ENCODE results near the gene FBN2.
"Not testable (repeated sequence)": the region's sequence is repeated elsewhere in the genome, so short reads cannot be mapped to it uniquely, and the experiment has no call there.

FBN2 gene

GRCh38 chr5:128519827-128520226 is 18.2 kb downstream of the FBN2 start:
- H3K9me3 Mint-ChIP-seq = no peaks in the 10 kb centered on the region
- H3K36me3 Mint-ChIP-seq (ENCODE audit: low read depth) = peaks cover 83% of the 10 kb centered on the region
- DNase-seq = no peak
- no peak for TF ChIP-seq CTCF (IDR thresholded peaks at IDR 0.05)
- no peaks in the 10 kb centered on the region for H3K4me1 Mint-ChIP-seq
- H3K27ac Mint-ChIP-seq = peak overlapping the region; percentile 27
- no peaks in the 10 kb centered on the region for H3K27me3 Mint-ChIP-seq (ENCODE audit: low read depth, poor library complexity)
- H3K4me3 Mint-ChIP-seq = no peak overlapping the region

- H3K36me3 Mint-ChIP-seq (ENCODE audit: low read depth) = peaks cover 77% of the 10 kb centered on the region
- no peak for DNase-seq
- H3K27me3 Mint-ChIP-seq (ENCODE audit: low read depth, poor library complexity) = no peaks in the 10 kb centered on the region
- H3K9me3 Mint-ChIP-seq = no peaks in the 10 kb centered on the region
- TF ChIP-seq CTCF (IDR thresholded peaks at IDR 0.05) = no peak
- no peak overlapping the region for H3K27ac Mint-ChIP-seq
- H3K4me3 Mint-ChIP-seq = no peak overlapping the region
- no peaks in the 10 kb centered on the region for H3K4me1 Mint-ChIP-seq
These were observed 21.1 kb downstream of the FBN2 start for GRCh38 chr5:128516978-128517377.

- no peak for TF ChIP-seq CTCF (IDR thresholded peaks at IDR 0.05)
- Mint-ChIP-seq H3K4me3 (no peak overlapping the region), H3K27me3 (ENCODE audit: low read depth, poor library complexity) (no peaks in the 10 kb centered on the region), H3K27ac (peak overlapping the region; percentile 30), H3K4me1 (no peaks in the 10 kb centered on the region), H3K36me3 (ENCODE audit: low read depth) (peaks cover 82% of the 10 kb centered on the region), H3K9me3 (peaks cover 11% of the 10 kb centered on the region)
- no peak for DNase-seq
These were observed 24.2 kb downstream of the FBN2 start for GRCh38 chr5:128513806-128514205.

- Mint-ChIP-seq H3K9me3 (peaks cover 18% of the 10 kb centered on the region), H3K36me3 (ENCODE audit: low read depth) (peaks cover 82% of the 10 kb centered on the region), H3K4me1 (no peaks in the 10 kb centered on the region), H3K27ac (no peak overlapping the region), H3K4me3 (no peak overlapping the region), H3K27me3 (ENCODE audit: low read depth, poor library complexity) (no peaks in the 10 kb centered on the region)
- DNase-seq = no peak
- no peak for TF ChIP-seq CTCF (IDR thresholded peaks at IDR 0.05)
These were observed 25.2 kb downstream of the FBN2 start for GRCh38 chr5:128512894-128513293.

GRCh38 chr5:128506643-128507042 is 31.4 kb downstream of the FBN2 start:
- H3K4me3 Mint-ChIP-seq = no peak overlapping the region
- no peaks in the 10 kb centered on the region for H3K27me3 Mint-ChIP-seq (ENCODE audit: low read depth, poor library complexity)
- no peak overlapping the region for H3K27ac Mint-ChIP-seq

GRCh38 chr5:128503727-128504126 is 34.3 kb downstream of the FBN2 start:
- H3K27me3 Mint-ChIP-seq (ENCODE audit: low read depth, poor library complexity) = not testable (repeated sequence)

More at GRCh38 chr5:128506643-128507042, 31.4 kb downstream of the FBN2 start:
- no peak for DNase-seq
- Mint-ChIP-seq H3K36me3 (ENCODE audit: low read depth) (peaks cover 98% of the 10 kb centered on the region), H3K4me1 (no peaks in the 10 kb centered on the region), H3K9me3 (peaks cover 78% of the 10 kb centered on the region)
- TF ChIP-seq CTCF (IDR thresholded peaks at IDR 0.05) = no peak

More at GRCh38 chr5:128503727-128504126, 34.3 kb downstream of the FBN2 start:
- H3K27ac Mint-ChIP-seq, DNase-seq, H3K4me1 Mint-ChIP-seq, H3K4me3 Mint-ChIP-seq: not testable (repeated sequence)
- Mint-ChIP-seq H3K36me3 (ENCODE audit: low read depth) (peaks cover 98% of the 10 kb centered on the region), H3K9me3 (peaks cover 76% of the 10 kb centered on the region)

All from nephron progenitor cell (in vitro differentiated cells).